Measurements from ENCODE around the gene KRTAP12-1. TPM values are rescaled to one million over a fixed set of nuclear protein-coding genes. Genes with fewer than 3 reads are reported as not detected.

KRTAP12-1 gene
- total RNA-seq, 2 donors from 2014 or later, result not detected

DNA sequence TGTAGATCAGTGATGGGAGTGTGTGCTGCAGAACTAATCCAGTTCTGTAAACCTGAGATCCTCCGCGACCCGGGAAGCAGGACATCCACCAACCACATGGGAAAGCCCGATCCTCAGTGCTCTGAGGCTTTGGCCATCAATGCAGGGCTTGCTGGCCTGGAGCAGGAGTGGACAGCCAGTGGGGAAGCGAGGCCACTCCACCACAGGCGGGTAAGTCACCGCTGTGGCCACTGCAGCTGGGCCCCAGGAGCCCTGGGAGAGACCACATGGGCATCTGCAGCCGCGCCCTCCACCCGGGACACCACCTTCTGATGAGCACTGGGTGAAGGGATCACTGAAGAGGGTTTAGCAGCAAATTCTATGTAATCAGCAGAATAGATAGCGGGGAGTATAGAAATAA, 811 bp downstream of the KRTAP12-1 start:
- no peak overlapping the region for H3K27ac ChIP-seq

DNA sequence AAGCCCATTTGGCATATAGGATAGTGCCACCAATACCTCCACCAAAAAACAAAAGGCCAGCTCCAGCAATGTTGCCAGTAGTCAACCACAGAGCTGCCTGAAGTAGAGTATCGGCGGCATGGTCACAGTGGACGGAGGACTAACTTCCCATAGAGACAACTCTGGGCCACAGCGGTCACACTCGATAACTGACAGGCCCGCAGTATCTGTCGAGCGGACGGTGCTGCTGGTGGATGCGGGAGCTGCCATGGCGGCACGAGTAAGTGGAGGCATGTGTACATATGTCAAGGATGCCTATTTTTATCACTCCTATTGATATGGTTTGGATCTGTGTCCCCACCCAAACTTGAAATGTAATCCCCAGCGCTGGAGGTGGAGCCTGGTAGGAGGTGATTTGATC, 4.1 kb downstream of the KRTAP12-1 start:
- Histone ChIP-seq H3K4me1 (no peaks in the 10 kb centered on the region), H3K27ac (no peak overlapping the region), H3K27me3 (no peaks in the 10 kb centered on the region), H3K36me3 (no peaks in the 10 kb centered on the region), H3K4me3 (no peak overlapping the region), H3K9me3 (peaks cover 0 to 5% of the 10 kb centered on the region in 2 donors)
- no peak for TF ChIP-seq CTCF (IDR thresholded peaks at IDR 0.05)
- peak; percentile 26 for DNase-seq (ENCODE audit: low spot score)

More for the DNA sequence above, 811 bp downstream of the KRTAP12-1 start:
- H3K4me3 ChIP-seq, result no peak overlapping the region
- no peak for TF ChIP-seq CTCF (IDR thresholded peaks at IDR 0.05)
- H3K9me3 ChIP-seq, result no peaks in the 10 kb centered on the region
- no peaks in the 10 kb centered on the region for H3K36me3 ChIP-seq
- peak; percentile 23 for DNase-seq (ENCODE audit: low spot score)
- no peaks in the 10 kb centered on the region for H3K4me1 ChIP-seq
- no peaks in the 10 kb centered on the region for H3K27me3 ChIP-seq

GRCh38 chr21:44671911-44672310, 10.1 kb downstream of the KRTAP12-1 start:
- DNase-seq (ENCODE audit: low spot score), result no peak
- no peaks in the 10 kb centered on the region for H3K36me3 ChIP-seq
- no peak overlapping the region for H3K27ac ChIP-seq
- no peaks in the 10 kb centered on the region for H3K4me1 ChIP-seq
- H3K4me3 ChIP-seq, result no peak overlapping the region
- H3K9me3 ChIP-seq, result peaks cover 0 to 22% of the 10 kb centered on the region in 2 donors
- H3K27me3 ChIP-seq, result no peaks in the 10 kb centered on the region
- TF ChIP-seq CTCF (IDR thresholded peaks at IDR 0.05), result no peak

DNA sequence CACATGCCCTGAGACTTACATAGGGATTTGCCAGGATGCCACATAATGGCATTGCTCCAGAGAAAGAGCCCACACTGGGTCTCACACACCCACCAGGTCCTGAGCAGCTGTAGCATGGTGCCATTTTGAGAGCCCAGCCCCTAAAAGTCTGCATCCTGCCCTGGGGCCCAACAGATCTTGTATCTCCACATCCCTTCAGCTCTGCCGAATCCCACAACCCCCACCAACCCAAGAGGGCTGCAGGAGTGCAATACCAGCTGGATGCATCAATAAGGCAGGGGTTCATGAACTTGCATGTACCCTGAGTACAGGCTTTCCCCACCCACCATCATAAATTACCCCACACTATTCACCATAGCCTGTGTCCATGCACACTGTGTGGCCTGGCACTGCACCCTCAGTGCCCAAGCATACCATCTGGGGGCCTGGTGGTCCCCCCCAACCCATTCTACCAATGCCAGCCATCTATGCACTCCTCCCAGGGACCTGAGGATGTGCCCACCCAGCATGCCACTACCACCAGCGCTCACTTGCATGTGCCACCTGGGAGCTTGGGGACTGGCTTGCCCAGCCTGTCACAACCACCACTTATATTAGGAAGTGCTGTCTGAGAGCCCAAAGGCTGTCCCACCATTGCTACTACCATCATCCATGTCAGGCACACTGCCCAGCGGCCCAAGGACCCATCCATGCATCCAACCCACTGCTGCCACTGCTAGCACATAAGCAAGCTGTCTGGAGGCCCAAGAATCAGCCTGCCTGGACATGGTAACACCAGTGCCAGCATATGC, 11.1 kb downstream of the KRTAP12-1 start:
- DNase-seq (ENCODE audit: low spot score), result peak; percentile 9
- H3K27ac ChIP-seq, result no peak overlapping the region
- H3K9me3 ChIP-seq, result peaks cover 0 to 22% of the 10 kb centered on the region in 2 donors
- no peaks in the 10 kb centered on the region for H3K4me1 ChIP-seq
- H3K36me3 ChIP-seq, result no peaks in the 10 kb centered on the region
- no peaks in the 10 kb centered on the region for H3K27me3 ChIP-seq
- no peak for TF ChIP-seq CTCF (IDR thresholded peaks at IDR 0.05)
- no peak overlapping the region for H3K4me3 ChIP-seq

- Histone ChIP-seq H3K36me3 (no peaks in the 10 kb centered on the region), H3K4me3 (no peak overlapping the region), H3K9me3 (peaks cover 0 to 14% of the 10 kb centered on the region in 2 donors), H3K4me1 (no peaks in the 10 kb centered on the region), H3K27ac (no peak overlapping the region), H3K27me3 (no peaks in the 10 kb centered on the region)
- DNase-seq (ENCODE audit: low spot score), result no peak
- TF ChIP-seq CTCF (IDR thresholded peaks at IDR 0.05), result no peak
Measured at GRCh38 chr21:44667612-44668011, 14.4 kb downstream of the KRTAP12-1 start.
